HEK293 (cell line): Measurements from ENCODE around the gene TNFRSF25.

Experiments used
- BCL11B ChIP-seq: fragments of 450-650 bp; formaldehyde crosslinking; IDR thresholded peaks from 2 replicates; pipeline ENCODE4 v1.5.1; 2016; ENCODE audit warnings: low read depth, missing biosample characterization, missing genetic modification characterization
- EGR2 ChIP-seq: fragments of 450-650 bp; formaldehyde crosslinking; IDR thresholded peaks from 2 replicates; pipeline ENCODE4 v1.5.1; 2016; ENCODE audit warnings: low read depth, missing biosample characterization, missing genetic modification characterization
- MYNN ChIP-seq: fragments of 450-650 bp; formaldehyde crosslinking; IDR thresholded peaks from 2 replicates; pipeline ENCODE4 v1.5.1; 2016; ENCODE audit warnings: missing biosample characterization, missing genetic modification characterization, borderline replicate concordance
- OSR2 ChIP-seq: fragments of 450-650 bp; formaldehyde crosslinking; IDR thresholded peaks from 2 replicates; pipeline ENCODE4 v1.5.1; 2016; ENCODE audit warnings: missing biosample characterization, missing genetic modification characterization
- REPIN1 ChIP-seq: fragments of 450-650 bp; formaldehyde crosslinking; IDR thresholded peaks from 2 replicates; pipeline ENCODE4 v1.5.1; 2017; ENCODE audit warnings: missing biosample characterization, missing genetic modification characterization, low read depth
- SCRT1 ChIP-seq: fragments of 450-650 bp; formaldehyde crosslinking; IDR thresholded peaks from 2 replicates; pipeline ENCODE4 v1.5.1; 2016; ENCODE audit warnings: missing biosample characterization, missing genetic modification characterization, borderline replicate concordance
- ZBTB21 ChIP-seq: fragments of 450-650 bp; formaldehyde crosslinking; IDR thresholded peaks from 2 replicates; pipeline ENCODE4 v1.5.1; 2017; ENCODE audit warnings: missing biosample characterization, missing genetic modification characterization
- ZFP69B ChIP-seq: fragments of 450-650 bp; formaldehyde crosslinking; IDR thresholded peaks from 2 replicates; pipeline ENCODE4 v1.5.1; 2016; ENCODE audit warnings: missing biosample characterization, missing genetic modification characterization
- ZNF248 ChIP-seq: fragments of 450-650 bp; formaldehyde crosslinking; IDR thresholded peaks from 2 replicates; pipeline ENCODE4 v1.5.1; 2017; ENCODE audit warnings: missing biosample characterization, missing genetic modification characterization
- ZNF514 ChIP-seq: fragments of 450-650 bp; formaldehyde crosslinking; IDR thresholded peaks from 2 replicates; pipeline ENCODE4 v1.5.1; 2016; ENCODE audit warnings: missing biosample characterization, missing genetic modification characterization
- ZNF621 ChIP-seq: fragments of 450-650 bp; formaldehyde crosslinking; IDR thresholded peaks from 2 replicates; pipeline ENCODE4 v1.5.1; 2017; ENCODE audit warnings: missing biosample characterization, missing genetic modification characterization
- ZNF677 ChIP-seq: fragments of 450-650 bp; IDR thresholded peaks from 2 replicates; pipeline ENCODE4 v1.5.0; 2018; ENCODE audit warnings: missing biosample characterization, mild to moderate bottlenecking, missing genetic modification characterization, moderate library complexity
- ZSCAN30 ChIP-seq: fragments of 450-650 bp; IDR thresholded peaks from 2 replicates; pipeline ENCODE4 v1.5.1; 2018; ENCODE audit warnings: missing biosample characterization, mild to moderate bottlenecking, missing genetic modification characterization, moderate library complexity
- ZXDB ChIP-seq: fragments of 450-650 bp; formaldehyde crosslinking; IDR thresholded peaks from 2 replicates; pipeline ENCODE4 v1.5.1; 2016; ENCODE audit warnings: missing biosample characterization, missing genetic modification characterization
- TF ChIP-seq, protein P1 (sequence below): fragments of 450-650 bp; formaldehyde crosslinking; IDR thresholded peaks from 2 replicates; pipeline ENCODE4 v1.5.1; 2016; ENCODE audit warnings: missing biosample characterization, missing genetic modification characterization
- TF ChIP-seq, protein P2 (sequence below): fragments of 450-650 bp; formaldehyde crosslinking; IDR thresholded peaks from 2 replicates; pipeline ENCODE4 v1.5.1; 2017; ENCODE audit warnings: missing biosample characterization, missing genetic modification characterization
- TF ChIP-seq, protein P3 (sequence below): fragments of 450-650 bp; formaldehyde crosslinking; IDR thresholded peaks from 2 replicates; pipeline ENCODE4 v1.5.1; 2017; ENCODE audit warnings: missing biosample characterization, missing genetic modification characterization
- TF ChIP-seq, protein P4 (sequence below): fragments of 450-650 bp; formaldehyde crosslinking; IDR thresholded peaks from 2 replicates; pipeline ENCODE4 v1.5.1; 2016; ENCODE audit warnings: missing biosample characterization, missing genetic modification characterization
- TF ChIP-seq, protein P5 (sequence below): fragments of 450-650 bp; formaldehyde crosslinking; IDR thresholded peaks from 2 replicates; pipeline ENCODE4 v1.5.1; 2016; ENCODE audit warnings: missing biosample characterization, missing genetic modification characterization
- TF ChIP-seq, protein P6 (sequence below): fragments of 450-650 bp; formaldehyde crosslinking; IDR thresholded peaks from 2 replicates; pipeline ENCODE4 v1.5.1; 2017; ENCODE audit warnings: missing biosample characterization, missing genetic modification characterization
- TF ChIP-seq, protein P7 (sequence below): fragments of 450-650 bp; formaldehyde crosslinking; IDR thresholded peaks from 2 replicates; pipeline ENCODE4 v1.5.1; 2016; ENCODE audit warnings: missing biosample characterization, missing genetic modification characterization

The TNFRSF25 gene

DNA sequence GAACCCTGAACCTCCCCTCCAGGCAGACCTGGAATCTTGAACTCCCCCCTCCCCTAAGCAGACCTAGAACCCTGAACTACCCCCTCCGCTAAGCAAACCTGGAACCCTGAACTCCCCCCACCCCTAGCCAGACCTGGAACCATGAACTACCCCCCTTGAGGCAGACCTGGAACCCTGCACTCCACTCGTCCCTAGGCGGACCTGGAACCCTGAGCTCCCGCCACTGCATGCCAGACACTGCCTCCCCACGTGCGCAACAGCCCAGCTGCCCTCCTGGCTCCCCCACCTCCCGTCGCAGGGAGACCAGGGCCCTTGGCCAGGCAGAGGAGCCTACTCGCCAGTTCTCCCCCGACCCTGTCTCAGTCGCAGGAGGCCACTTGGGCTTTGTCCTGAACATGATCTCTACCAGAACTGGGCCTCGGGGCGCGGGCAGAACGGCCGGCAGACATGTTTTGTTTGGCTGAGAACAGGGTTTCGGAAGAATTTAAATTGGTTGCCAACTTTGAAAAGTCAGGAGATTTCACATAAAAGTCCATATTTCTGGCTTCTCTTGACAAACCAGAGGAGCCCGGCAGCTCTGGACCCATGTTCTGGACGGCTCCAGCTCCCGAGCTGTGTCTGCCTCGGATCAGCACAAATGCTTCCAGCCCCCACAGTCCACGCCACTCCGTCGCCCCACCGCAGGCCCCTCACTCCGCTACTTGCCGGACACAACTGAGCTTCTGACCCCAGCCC, 34.7 kb upstream of the TNFRSF25 start (continued):
- TF ChIP-seq ZNF514 (tag by site-specific recombination) (no peak), ZNF248 (tag by site-specific recombination) (no peak), ZNF621 (tag by site-specific recombination) (no peak), BCL11B (no peak), ZFP69B (tag by site-specific recombination) (no peak), SCRT1 (tag by site-specific recombination) (no peak), ZBTB21 (tag by site-specific recombination) (no peak), REPIN1 (no peak), OSR2 (tag by site-specific recombination) (no peak), ZSCAN30 (tag by site-specific recombination) (no peak), MYNN (no peak), EGR2 (tag by site-specific recombination) (no peak), ZXDB (tag by site-specific recombination) (no peak), ZNF677 (no peak)
- TF ChIP-seq, protein P1, sequence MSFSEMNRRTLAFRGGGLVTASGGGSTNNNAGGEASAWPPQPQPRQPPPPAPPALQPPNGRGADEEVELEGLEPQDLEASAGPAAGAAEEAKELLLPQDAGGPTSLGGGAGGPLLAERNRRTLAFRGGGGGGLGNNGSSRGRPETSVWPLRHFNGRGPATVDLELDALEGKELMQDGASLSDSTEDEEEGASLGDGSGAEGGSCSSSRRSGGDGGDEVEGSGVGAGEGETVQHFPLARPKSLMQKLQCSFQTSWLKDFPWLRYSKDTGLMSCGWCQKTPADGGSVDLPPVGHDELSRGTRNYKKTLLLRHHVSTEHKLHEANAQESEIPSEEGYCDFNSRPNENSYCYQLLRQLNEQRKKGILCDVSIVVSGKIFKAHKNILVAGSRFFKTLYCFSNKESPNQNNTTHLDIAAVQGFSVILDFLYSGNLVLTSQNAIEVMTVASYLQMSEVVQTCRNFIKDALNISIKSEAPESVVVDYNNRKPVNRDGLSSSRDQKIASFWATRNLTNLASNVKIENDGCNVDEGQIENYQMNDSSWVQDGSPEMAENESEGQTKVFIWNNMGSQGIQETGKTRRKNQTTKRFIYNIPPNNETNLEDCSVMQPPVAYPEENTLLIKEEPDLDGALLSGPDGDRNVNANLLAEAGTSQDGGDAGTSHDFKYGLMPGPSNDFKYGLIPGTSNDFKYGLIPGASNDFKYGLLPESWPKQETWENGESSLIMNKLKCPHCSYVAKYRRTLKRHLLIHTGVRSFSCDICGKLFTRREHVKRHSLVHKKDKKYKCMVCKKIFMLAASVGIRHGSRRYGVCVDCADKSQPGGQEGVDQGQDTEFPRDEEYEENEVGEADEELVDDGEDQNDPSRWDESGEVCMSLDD = peak; percentile 85
- TF ChIP-seq, protein P2, sequence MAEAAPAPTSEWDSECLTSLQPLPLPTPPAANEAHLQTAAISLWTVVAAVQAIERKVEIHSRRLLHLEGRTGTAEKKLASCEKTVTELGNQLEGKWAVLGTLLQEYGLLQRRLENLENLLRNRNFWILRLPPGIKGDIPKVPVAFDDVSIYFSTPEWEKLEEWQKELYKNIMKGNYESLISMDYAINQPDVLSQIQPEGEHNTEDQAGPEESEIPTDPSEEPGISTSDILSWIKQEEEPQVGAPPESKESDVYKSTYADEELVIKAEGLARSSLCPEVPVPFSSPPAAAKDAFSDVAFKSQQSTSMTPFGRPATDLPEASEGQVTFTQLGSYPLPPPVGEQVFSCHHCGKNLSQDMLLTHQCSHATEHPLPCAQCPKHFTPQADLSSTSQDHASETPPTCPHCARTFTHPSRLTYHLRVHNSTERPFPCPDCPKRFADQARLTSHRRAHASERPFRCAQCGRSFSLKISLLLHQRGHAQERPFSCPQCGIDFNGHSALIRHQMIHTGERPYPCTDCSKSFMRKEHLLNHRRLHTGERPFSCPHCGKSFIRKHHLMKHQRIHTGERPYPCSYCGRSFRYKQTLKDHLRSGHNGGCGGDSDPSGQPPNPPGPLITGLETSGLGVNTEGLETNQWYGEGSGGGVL (tag by site-specific recombination) = peak; percentile 78
- TF ChIP-seq, protein P3, sequence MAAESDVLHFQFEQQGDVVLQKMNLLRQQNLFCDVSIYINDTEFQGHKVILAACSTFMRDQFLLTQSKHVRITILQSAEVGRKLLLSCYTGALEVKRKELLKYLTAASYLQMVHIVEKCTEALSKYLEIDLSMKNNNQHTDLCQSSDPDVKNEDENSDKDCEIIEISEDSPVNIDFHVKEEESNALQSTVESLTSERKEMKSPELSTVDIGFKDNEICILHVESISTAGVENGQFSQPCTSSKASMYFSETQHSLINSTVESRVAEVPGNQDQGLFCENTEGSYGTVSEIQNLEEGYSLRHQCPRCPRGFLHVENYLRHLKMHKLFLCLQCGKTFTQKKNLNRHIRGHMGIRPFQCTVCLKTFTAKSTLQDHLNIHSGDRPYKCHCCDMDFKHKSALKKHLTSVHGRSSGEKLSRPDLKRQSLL = peak; percentile 64; the same call in 1 of the 2 replicates
- TF ChIP-seq, protein P4, sequence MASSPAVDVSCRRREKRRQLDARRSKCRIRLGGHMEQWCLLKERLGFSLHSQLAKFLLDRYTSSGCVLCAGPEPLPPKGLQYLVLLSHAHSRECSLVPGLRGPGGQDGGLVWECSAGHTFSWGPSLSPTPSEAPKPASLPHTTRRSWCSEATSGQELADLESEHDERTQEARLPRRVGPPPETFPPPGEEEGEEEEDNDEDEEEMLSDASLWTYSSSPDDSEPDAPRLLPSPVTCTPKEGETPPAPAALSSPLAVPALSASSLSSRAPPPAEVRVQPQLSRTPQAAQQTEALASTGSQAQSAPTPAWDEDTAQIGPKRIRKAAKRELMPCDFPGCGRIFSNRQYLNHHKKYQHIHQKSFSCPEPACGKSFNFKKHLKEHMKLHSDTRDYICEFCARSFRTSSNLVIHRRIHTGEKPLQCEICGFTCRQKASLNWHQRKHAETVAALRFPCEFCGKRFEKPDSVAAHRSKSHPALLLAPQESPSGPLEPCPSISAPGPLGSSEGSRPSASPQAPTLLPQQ (tag by site-specific recombination) = no peak
- TF ChIP-seq, protein P5, sequence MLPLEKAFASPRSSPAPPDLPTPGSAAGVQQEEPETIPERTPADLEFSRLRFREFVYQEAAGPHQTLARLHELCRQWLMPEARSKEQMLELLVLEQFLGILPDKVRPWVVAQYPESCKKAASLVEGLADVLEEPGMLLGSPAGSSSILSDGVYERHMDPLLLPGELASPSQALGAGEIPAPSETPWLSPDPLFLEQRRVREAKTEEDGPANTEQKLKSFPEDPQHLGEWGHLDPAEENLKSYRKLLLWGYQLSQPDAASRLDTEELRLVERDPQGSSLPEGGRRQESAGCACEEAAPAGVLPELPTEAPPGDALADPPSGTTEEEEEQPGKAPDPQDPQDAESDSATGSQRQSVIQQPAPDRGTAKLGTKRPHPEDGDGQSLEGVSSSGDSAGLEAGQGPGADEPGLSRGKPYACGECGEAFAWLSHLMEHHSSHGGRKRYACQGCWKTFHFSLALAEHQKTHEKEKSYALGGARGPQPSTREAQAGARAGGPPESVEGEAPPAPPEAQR (tag by site-specific recombination) = no peak
- TF ChIP-seq, protein P6, sequence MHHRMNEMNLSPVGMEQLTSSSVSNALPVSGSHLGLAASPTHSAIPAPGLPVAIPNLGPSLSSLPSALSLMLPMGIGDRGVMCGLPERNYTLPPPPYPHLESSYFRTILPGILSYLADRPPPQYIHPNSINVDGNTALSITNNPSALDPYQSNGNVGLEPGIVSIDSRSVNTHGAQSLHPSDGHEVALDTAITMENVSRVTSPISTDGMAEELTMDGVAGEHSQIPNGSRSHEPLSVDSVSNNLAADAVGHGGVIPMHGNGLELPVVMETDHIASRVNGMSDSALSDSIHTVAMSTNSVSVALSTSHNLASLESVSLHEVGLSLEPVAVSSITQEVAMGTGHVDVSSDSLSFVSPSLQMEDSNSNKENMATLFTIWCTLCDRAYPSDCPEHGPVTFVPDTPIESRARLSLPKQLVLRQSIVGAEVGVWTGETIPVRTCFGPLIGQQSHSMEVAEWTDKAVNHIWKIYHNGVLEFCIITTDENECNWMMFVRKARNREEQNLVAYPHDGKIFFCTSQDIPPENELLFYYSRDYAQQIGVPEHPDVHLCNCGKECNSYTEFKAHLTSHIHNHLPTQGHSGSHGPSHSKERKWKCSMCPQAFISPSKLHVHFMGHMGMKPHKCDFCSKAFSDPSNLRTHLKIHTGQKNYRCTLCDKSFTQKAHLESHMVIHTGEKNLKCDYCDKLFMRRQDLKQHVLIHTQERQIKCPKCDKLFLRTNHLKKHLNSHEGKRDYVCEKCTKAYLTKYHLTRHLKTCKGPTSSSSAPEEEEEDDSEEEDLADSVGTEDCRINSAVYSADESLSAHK (tag by site-specific recombination) = no peak
- TF ChIP-seq, protein P7, sequence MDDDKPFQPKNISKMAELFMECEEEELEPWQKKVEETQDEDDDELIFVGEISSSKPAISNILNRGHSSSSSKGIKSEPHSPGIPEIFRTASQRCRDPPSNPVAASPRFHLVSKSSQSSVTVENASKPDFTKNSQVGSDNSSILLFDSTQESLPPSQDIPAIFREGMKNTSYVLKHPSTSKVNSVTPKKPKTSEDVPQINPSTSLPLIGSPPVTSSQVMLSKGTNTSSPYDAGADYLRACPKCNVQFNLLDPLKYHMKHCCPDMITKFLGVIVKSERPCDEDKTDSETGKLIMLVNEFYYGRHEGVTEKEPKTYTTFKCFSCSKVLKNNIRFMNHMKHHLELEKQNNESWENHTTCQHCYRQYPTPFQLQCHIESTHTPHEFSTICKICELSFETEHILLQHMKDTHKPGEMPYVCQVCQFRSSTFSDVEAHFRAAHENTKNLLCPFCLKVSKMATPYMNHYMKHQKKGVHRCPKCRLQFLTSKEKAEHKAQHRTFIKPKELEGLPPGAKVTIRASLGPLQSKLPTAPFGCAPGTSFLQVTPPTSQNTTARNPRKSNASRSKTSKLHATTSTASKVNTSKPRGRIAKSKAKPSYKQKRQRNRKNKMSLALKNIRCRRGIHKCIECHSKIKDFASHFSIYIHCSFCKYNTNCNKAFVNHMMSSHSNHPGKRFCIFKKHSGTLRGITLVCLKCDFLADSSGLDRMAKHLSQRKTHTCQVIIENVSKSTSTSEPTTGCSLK (tag by site-specific recombination) = no peak
